GM12892 (cell line): ENCODE results near the gene PDIK1L.

ENCODE experiments used
- POLR2A ChIP-seq: IDR thresholded peaks from 2 replicates; pipeline ENCODE4 v1.6.1; 2011; ENCODE audit warnings: low read depth, low read length, control low read depth
- POLR2AphosphoS5 ChIP-seq: IDR thresholded peaks from 2 replicates; pipeline ENCODE4 v1.6.1; 2011; ENCODE audit warnings: low read depth, low read length, control low read depth
- TAF1 ChIP-seq: IDR thresholded peaks from 2 replicates; pipeline ENCODE4 v1.6.1; 2011; ENCODE audit warnings: low read depth, mild to moderate bottlenecking, control low read depth, low read length, borderline replicate concordance

- no peak for TF ChIP-seq POLR2A
- TF ChIP-seq TAF1 = no peak
- TF ChIP-seq POLR2AphosphoS5 = no peak
Measured at GRCh38 chr1:26168410-26169197, 57.0 kb downstream of the PDIK1L start, which contains the start of gene C1orf232.
